IMR-90 (cell line): Measurements from ENCODE around the gene AGAP1. TPM values are rescaled to one million over a fixed set of nuclear protein-coding genes. Genes with fewer than 3 reads are reported as not detected.

Experiments
- ATAC-seq: fragments of 200-7000 bp; cut with Tn5 transposase; 2 replicates; pipeline ENCODE4 v1.9.1; 2020; ENCODE audit warnings: low read depth, mild to moderate bottlenecking, moderate library complexity
- BruUV-seq: library from RNA; stranded (reverse); fragments of 400-500 nt; replicated peaks from 2 replicates; lab custom pipeline; 2021; lab: Mats Ljungman, UMichigan
- CTCF ChIA-PET: fragments of 300-600 bp; formaldehyde crosslinking; extraction: SDS; loops from one replicate; lab custom pipeline; 2021; ENCODE audit warnings: antibody characterized with exemption; lab: Yijun Ruan, JAX
- POLR2A ChIA-PET: fragments of 300-600 bp; sonication (Branson Sonifier 250); formaldehyde crosslinking; loops from one replicate; lab custom pipeline; 2022; ENCODE audit warnings: antibody characterized with exemption; ENCODE audit not compliant: unreplicated experiment; lab: Charles Lee
- DNase-seq: peaks from one replicate; pipeline ENCODE4 v3.0.0; 2013
- H2AFZ ChIP-seq: replicated peaks from 2 replicates; pipeline ENCODE3; 2013; ENCODE audit warnings: low read length, mild to moderate bottlenecking; ENCODE audit not compliant: poor library complexity
- H2AK5ac ChIP-seq: 2 replicates; pipeline ENCODE4 v1.6.1; 2013; ENCODE audit warnings: low read depth, low read length, inconsistent platforms
- H2AK9ac ChIP-seq: replicated peaks from 2 replicates; pipeline ENCODE3; 2013; ENCODE audit warnings: mild to moderate bottlenecking, low read depth, low read length, moderate library complexity; ENCODE audit not compliant: poor library complexity
- H2BK120ac ChIP-seq: 2 replicates; pipeline ENCODE4 v1.6.1; 2013; ENCODE audit warnings: low read depth, low read length, inconsistent platforms
- H2BK15ac ChIP-seq: 3 replicates; pipeline ENCODE4 v1.6.1; 2013; ENCODE audit warnings: low read depth, low read length, inconsistent platforms
- H2BK20ac ChIP-seq: 2 replicates; pipeline ENCODE4 v1.6.1; 2013; ENCODE audit warnings: low read depth, mild to moderate bottlenecking, inconsistent platforms, low read length, moderate library complexity
- H2BK5ac ChIP-seq: 2 replicates; pipeline ENCODE4 v1.6.1; 2013; ENCODE audit warnings: mild to moderate bottlenecking, low read depth, low read length, inconsistent platforms; ENCODE audit not compliant: poor library complexity, severe bottlenecking
- H3K14ac ChIP-seq: replicated peaks from 2 replicates; pipeline ENCODE4 v1.6.1; 2013; ENCODE audit warnings: low read depth, low read length, inconsistent platforms
- H3K18ac ChIP-seq: 2 replicates; pipeline ENCODE4 v1.6.1; 2013; ENCODE audit warnings: low read depth, low read length, control low read depth
- H3K23ac ChIP-seq: 2 replicates; pipeline ENCODE4 v1.6.1; 2013; ENCODE audit warnings: low read depth, low read length, inconsistent platforms
- H3K27ac ChIP-seq: 2 replicates; pipeline ENCODE4 v1.5.1; 2013; ENCODE audit warnings: mild to moderate bottlenecking, control low read depth, low read length; ENCODE audit not compliant: insufficient read depth
- H3K27me3 ChIP-seq: 2 replicates; pipeline ENCODE4 v1.6.1; 2013; ENCODE audit warnings: low read length; ENCODE audit not compliant: control insufficient read depth, insufficient read depth
- H3K36me3 ChIP-seq: 2 replicates; pipeline ENCODE4 v1.6.1; 2013; ENCODE audit warnings: low read length, mixed read lengths; ENCODE audit not compliant: control insufficient read depth, insufficient read depth
- H3K4ac ChIP-seq: 2 replicates; pipeline ENCODE4 v1.6.1; 2013; ENCODE audit warnings: low read depth, low read length, inconsistent platforms
- H3K4me1 ChIP-seq: 2 replicates; pipeline ENCODE4 v1.6.1; 2013; ENCODE audit warnings: low read length, mixed read lengths; ENCODE audit not compliant: control insufficient read depth, insufficient read depth
- H3K4me2 ChIP-seq: 2 replicates; pipeline ENCODE4 v1.6.1; 2013; ENCODE audit warnings: low read depth, mild to moderate bottlenecking, control low read depth, low read length, moderate library complexity
- H3K4me3 ChIP-seq: 2 replicates; pipeline ENCODE4 v1.5.1; 2013; ENCODE audit warnings: low read depth, mild to moderate bottlenecking, control low read depth, low read length, moderate library complexity; ENCODE audit not compliant: insufficient read depth
- H3K56ac ChIP-seq: 2 replicates; pipeline ENCODE4 v1.6.1; 2013; ENCODE audit warnings: low read length, inconsistent platforms; ENCODE audit not compliant: insufficient read depth; ENCODE audit errors: extremely low read depth
- H3K79me1 ChIP-seq, 2 experiments: 2 replicates each; pipeline ENCODE4 v1.6.1; 2013; ENCODE audit warnings: low read length in 2 of 2, inconsistent platforms in 1 of 2, low read depth in 1 of 2
- H3K9ac ChIP-seq: 2 replicates; pipeline ENCODE4 v1.6.1; 2013; ENCODE audit warnings: low read depth, low read length, control low read depth
- H3K9me1 ChIP-seq: 2 replicates; pipeline ENCODE4 v1.6.1; 2013; ENCODE audit warnings: low read length, inconsistent platforms; ENCODE audit not compliant: insufficient read depth
- H3K9me3 ChIP-seq: 2 replicates; pipeline ENCODE4 v1.6.1; 2013; ENCODE audit warnings: low read length; ENCODE audit not compliant: control insufficient read depth, insufficient read depth
- H4K20me1 ChIP-seq: 2 replicates; pipeline ENCODE4 v1.6.1; 2013; ENCODE audit warnings: low read length, inconsistent platforms; ENCODE audit not compliant: insufficient read depth
- H4K5ac ChIP-seq: 2 replicates; pipeline ENCODE4 v1.6.1; 2013; ENCODE audit warnings: mild to moderate bottlenecking, low read depth, low read length, control low read depth
- H4K8ac ChIP-seq, 2 experiments: 2 replicates each; pipeline ENCODE4 v1.6.1; 2013; ENCODE audit warnings: low read depth in 2 of 2, low read length in 2 of 2, control low read depth in 1 of 2, inconsistent platforms in 1 of 2
- H4K91ac ChIP-seq: 2 replicates; pipeline ENCODE4 v1.6.1; 2013; ENCODE audit warnings: low read depth, low read length, inconsistent platforms; ENCODE audit not compliant: insufficient read depth
- MAZ ChIP-seq: IDR thresholded peaks from 2 replicates; pipeline ENCODE4 v1.6.1; 2012; ENCODE audit warnings: low read depth, mild to moderate bottlenecking, low read length, improper control_type of control experiment, moderate library complexity, borderline replicate concordance
- MXI1 ChIP-seq: IDR thresholded peaks from 2 replicates; pipeline ENCODE4 v1.6.1; 2012; ENCODE audit warnings: low read depth, mild to moderate bottlenecking, low read length, moderate library complexity, borderline replicate concordance
- POLR2A ChIP-seq: IDR thresholded peaks from 2 replicates; pipeline ENCODE4 v1.6.1; 2012; ENCODE audit warnings: mild to moderate bottlenecking, low read depth, low read length
- RCOR1 ChIP-seq: IDR thresholded peaks from 2 replicates; pipeline ENCODE4 v1.6.1; 2012; ENCODE audit warnings: mild to moderate bottlenecking, low read length, improper control_type of control experiment; ENCODE audit not compliant: insufficient replicate concordance
- WGBS, 2 experiments: methylation state at CpG; one replicate each; pipeline versions ENCODE4 v1.1.5 to v1.1.7; 2013; ENCODE audit warnings: missing lambda C conversion rate in 2 of 2; ENCODE audit not compliant: insufficient read length in 1 of 2; ENCODE audit errors: extremely low coverage in 2 of 2; 5-methylcytosine and 5-hydroxymethylcytosine counted together
- dilution Hi-C: fragments of 300-500 bp; cut with HindIII; formaldehyde crosslinking; loops from one replicate; pipeline ENCODE4 v1.14.3; 2018; ENCODE audit warnings: low sequenced_read_pairs; ENCODE audit not compliant: unreplicated experiment
- in situ Hi-C: fragments of 300-500 bp; cut with MboI; formaldehyde crosslinking; loops from 3 replicates; pipeline ENCODE4 v1.14.3; 2019; ENCODE audit warnings: low sequenced_read_pairs, inconsistent platforms, mixed read lengths
- intact Hi-C: fragments of 100-400 bp; cut with micrococcal nuclease; formaldehyde crosslinking; loops from 2 replicates; pipeline ENCODE4 v1.10.0; 2022
- polyA plus RNA-seq, 3 experiments: library from polyadenylated mRNA; depleted of rRNA; stranded (reverse); fragments of >200 nt; gene quantifications; 2 replicates each; pipeline ENCODE4 v1.2.3, GENCODE V29; 2012; ENCODE audit warnings: low replicate concordance in 1 of 3
- total RNA-seq: library from RNA; depleted of rRNA; stranded (reverse); fragments of >200 nt; gene quantifications from 2 replicates; pipeline ENCODE4 v1.2.3, GENCODE V29; 2012

The AGAP1 gene
- total and polyA plus RNA-seq, 2 of the 4 experiments (the other 2 are of a cell fraction): 15.1 to 16.4 TPM

DNA sequence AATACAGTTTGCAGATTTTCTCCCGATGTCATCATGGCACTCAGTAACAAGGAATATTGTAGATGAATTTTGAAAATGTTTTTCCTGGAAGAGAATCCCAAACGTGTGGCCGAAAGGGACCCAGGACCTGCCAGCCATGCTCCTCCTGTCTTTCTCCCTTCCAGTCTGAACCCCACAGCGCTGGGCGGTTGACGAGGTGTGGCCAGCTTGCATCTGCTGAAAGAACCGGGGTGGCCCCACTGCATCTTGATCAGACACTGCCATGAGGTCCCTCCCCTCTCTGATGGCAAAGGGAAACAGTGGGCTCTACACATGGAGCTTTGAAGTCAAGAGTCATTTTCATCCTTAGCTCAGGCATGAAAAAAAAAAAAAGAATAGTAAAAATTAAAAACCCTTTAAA is 240.3 kb downstream of the AGAP1 start:
- peaks cover 2% of the 10 kb centered on the region for H3K36me3 ChIP-seq
- no peaks in the 10 kb centered on the region; the same call in 1 of the 2 replicates for H3K9me1 ChIP-seq
- no peak overlapping the region for H3K18ac ChIP-seq
- POLR2A ChIA-PET: interaction anchor here (0.6 kb wide), 1 partner anchor 86 kb away, joined by 9 read pairs; no protein-coding TSS in a partner anchor
- H3K4me2 ChIP-seq: no peak overlapping the region
- peaks cover 6% of the 10 kb centered on the region for H4K20me1 ChIP-seq
- H3K23ac ChIP-seq: no peak overlapping the region
- H3K27me3 ChIP-seq: no peaks in the 10 kb centered on the region
- intact Hi-C loops (no loop called here), dilution Hi-C loops (loop anchor here (25.0 kb wide), 1 partner anchor 597 kb away; no protein-coding TSS in a partner anchor), in situ Hi-C loops (no loop called here)
- no peak overlapping the region for H3K27ac ChIP-seq
- H4K8ac ChIP-seq: no peak overlapping the region
- H2AK5ac ChIP-seq: no peak overlapping the region
- H2BK5ac ChIP-seq: no peak overlapping the region
- no peak overlapping the region for H3K4ac ChIP-seq
- no peak overlapping the region for H4K91ac ChIP-seq
- no peak overlapping the region for H2BK120ac ChIP-seq
- no peak for DNase-seq
- H3K14ac ChIP-seq: no peak overlapping the region
- no peak overlapping the region for H3K4me3 ChIP-seq
- no TSS peak for BruUV-seq
- H4K5ac ChIP-seq: no peak overlapping the region
- H3K56ac ChIP-seq: no peak overlapping the region
- no peak for ATAC-seq
- CTCF ChIA-PET: no interaction called here
- no peak overlapping the region for H2BK15ac ChIP-seq
- H2AFZ ChIP-seq: no peak overlapping the region
- no peaks in the 10 kb centered on the region for H3K9me3 ChIP-seq
- WGBS, 2 experiments: 93% methylated on average over 3 of the region's 7 CpGs; no CpG with 5 or more reads in 1 of the 2 experiments
- H3K4me1 ChIP-seq: no peaks in the 10 kb centered on the region
- no peak overlapping the region for H2AK9ac ChIP-seq
- TF ChIP-seq MAZ (no peak), RCOR1 (no peak), POLR2A (no peak), MXI1 (no peak)
- H2BK20ac ChIP-seq: no peak overlapping the region
- peaks cover 3 to 7% of the 10 kb centered on the region in 2 experiments; a peak in 3 of 4 replicates for H3K79me1 ChIP-seq
- no peak overlapping the region for H3K9ac ChIP-seq
